GM13976 (cell line): ENCODE measurements around the gene C12orf56.
"Not testable (repeated sequence)": the region's sequence is repeated elsewhere in the genome, so short reads cannot be mapped to it uniquely, and the experiment has no call there.

Experiments
- DNase-seq: peaks from one replicate; pipeline ENCODE4 v3.0.0; 2012; ENCODE audit warnings: low spot score
- CTCF ChIP-seq: IDR thresholded peaks from 2 replicates; pipeline ENCODE4 v1.5.1; 2012; ENCODE audit warnings: borderline replicate concordance, mild to moderate bottlenecking; ENCODE audit not compliant: insufficient read depth; ENCODE audit errors: extremely low read depth, missing control alignments, control extremely low read depth
- in situ Hi-C: fragments of 300-500 bp; cut with MboI; formaldehyde crosslinking; loops from one replicate; pipeline ENCODE4 v1.12.0; 2022; ENCODE audit warnings: low sequenced_read_pairs, mixed read lengths, inconsistent platforms; ENCODE audit not compliant: unreplicated experiment

The C12orf56 gene

GRCh38 chr12:64225626-64226025 lies 164.9 kb downstream of the C12orf56 start:
- DNase-seq = no peak
- in situ Hi-C loops = no loop called here
- TF ChIP-seq CTCF = no peak

- DNase-seq = peak; percentile 92
- TF ChIP-seq CTCF = no peak
- in situ Hi-C loops = no loop called here
Observed at GRCh38 chr12:64222009-64222765, 168.4 kb downstream of the C12orf56 start, which contains the start of gene KICS2. TSS of gene KICS2 (minus strand) at chr12:64222296. CDS start at chr12:64222237, 59 bp downstream.

- in situ Hi-C loops = no loop called here
- peak; percentile 18 for DNase-seq
Observed at GRCh38 chr12:64221651-64222008, 168.9 kb downstream of the C12orf56 start.

GRCh38 chr12:64220046-64220445 lies 170.5 kb downstream of the C12orf56 start:
- DNase-seq = no peak
- in situ Hi-C loops = no loop called here
- no peak for TF ChIP-seq CTCF

More at GRCh38 chr12:64221651-64222008, 168.9 kb downstream of the C12orf56 start:
- no peak for TF ChIP-seq CTCF

GRCh38 chr12:64219145-64219544 lies 171.4 kb downstream of the C12orf56 start:
- in situ Hi-C loops = no loop called here
- TF ChIP-seq CTCF = no peak
- DNase-seq = no peak

GRCh38 chr12:64218597-64218996 lies 172.0 kb downstream of the C12orf56 start:
- in situ Hi-C loops = no loop called here
- DNase-seq = peak; percentile 38
- no peak for TF ChIP-seq CTCF

GRCh38 chr12:64217643-64218042 lies 172.9 kb downstream of the C12orf56 start:
- in situ Hi-C loops, DNase-seq: not testable (repeated sequence)
